Measurements from ENCODE around the gene MMP15. TPM values are rescaled to one million over a fixed set of nuclear protein-coding genes. Genes with fewer than 3 reads are reported as not detected.
"Not testable (repeated sequence)": the region's sequence is repeated elsewhere in the genome, so short reads cannot be mapped to it uniquely, and the experiment has no call there.

MMP15 gene
- total RNA-seq, 1 donor from 2014 or later = 4.6 TPM

DNA sequence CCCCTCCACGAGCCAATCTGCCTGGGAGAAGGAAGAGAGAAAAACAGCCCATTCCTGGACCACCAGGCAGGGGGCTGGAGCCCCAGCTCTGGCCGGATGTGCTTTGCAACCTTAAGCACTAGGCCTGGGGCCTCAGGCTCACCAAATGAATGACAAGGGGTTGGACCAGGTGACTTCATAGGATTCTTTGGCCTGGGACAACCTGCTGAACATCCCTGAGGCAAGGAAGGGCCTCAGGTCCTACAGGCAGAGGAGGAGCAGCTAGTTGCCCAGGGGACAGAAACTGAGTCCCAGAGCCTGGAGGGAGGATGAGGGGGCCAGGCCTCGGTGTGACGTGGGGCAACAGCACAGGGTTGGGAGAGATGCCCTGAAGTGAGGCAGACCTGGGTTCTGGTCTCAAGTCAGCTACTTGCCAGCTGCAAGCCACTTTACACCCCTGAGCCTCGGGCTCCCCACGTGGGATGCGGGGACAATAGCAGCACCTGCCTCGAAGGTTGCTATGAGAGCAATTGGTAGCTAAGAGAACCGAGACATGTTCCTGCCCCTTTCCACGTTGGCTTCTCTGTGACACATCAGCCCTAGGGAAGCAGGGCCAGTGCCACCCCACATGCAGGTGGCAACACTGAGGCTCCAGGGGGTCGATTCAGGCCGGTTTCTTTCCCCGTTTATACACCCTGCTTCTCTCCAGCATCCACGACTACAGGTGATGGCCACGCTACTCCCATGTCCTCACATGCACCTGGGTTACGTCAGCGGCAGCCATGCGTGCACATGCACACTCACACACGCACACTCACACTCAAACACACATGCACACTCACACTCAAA lies 61.0 kb downstream of the MMP15 start:
- no peak for ATAC-seq

DNA sequence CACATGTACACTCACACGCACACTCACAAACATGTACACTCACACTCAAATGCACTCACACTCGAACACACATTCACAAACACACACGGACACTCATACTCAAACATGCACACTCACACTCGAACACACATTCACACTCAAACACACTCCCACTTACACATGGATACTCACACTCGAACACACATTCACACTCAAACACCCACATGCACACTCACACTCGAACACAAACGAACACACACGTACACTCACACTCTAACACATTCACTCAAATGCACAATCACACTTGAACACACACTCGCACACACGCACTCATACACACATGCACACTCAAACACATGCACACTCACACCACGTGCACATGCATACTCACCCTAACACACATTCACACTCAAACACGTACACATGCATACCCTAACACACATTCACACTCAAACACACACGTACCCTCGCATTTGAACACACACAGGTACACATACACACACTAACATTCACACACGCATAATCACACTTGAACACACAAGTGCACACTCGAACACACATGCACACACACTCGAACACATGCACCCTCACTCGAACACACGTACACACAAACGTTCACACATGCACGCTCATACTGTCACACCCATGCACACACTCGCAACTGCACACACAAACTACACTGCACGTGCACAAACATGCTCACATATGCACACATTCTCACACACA lies 61.8 kb downstream of the MMP15 start:
- no peak for ATAC-seq

DNA sequence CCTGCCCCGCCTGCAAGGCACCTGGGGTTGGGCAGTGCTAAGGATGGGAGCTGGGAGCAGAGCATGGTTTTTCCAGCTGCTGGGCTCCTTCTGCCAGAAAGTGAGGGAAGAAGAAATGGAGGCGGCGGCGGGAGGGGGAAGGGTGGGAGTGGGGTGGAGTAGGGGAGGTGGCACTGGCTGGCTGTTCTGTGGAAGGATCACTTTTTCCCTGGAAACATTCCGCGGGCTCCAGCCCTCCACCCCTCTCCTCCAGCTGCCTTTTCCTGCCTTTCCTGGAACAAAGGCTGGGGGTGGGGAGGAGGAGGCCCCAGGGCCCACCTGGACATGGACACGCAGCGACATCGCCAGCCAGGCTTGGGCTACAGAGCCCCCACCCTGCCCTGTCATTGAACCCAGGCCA lies 62.5 kb downstream of the MMP15 start:
- ATAC-seq = no peak

DNA sequence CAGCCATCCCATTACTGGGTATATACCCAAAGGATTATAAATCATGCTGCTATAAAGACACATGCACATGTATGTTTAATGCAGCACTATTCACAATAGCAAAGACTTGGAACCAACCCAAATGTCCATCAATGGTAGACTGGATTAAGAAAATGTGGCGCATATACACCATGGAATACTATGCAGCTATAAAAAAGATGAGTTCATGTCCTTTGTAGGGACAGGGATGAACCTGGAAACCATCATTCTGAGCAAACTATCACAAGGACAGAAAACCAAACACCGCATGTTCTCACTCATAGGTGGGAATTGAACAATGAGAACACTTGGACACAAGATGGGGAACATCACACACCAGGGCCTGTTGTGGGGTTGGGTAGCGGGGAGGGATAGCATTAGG lies 64.8 kb downstream of the MMP15 start:
- ATAC-seq = not testable (repeated sequence)

DNA sequence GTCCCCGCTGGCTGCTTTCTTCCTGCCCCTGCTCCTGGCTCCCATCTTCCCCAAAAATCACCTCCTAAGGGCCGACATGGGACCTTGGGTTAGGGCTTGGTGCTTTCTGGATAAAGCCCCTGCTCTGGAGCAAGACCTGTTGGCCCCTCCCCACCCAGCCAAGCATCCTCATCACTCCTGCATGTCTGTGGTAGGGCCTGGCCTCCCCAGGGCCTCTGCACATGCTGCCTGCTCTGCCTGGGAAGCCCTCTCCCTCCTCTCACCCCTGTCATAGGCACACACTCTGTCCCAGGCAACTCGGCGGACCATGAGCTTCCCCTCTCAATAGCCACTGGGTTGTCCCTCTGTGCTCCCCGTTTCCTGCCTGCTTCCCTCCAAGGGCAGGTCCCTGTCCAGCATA lies 68.5 kb downstream of the MMP15 start:
- ATAC-seq = no peak

DNA sequence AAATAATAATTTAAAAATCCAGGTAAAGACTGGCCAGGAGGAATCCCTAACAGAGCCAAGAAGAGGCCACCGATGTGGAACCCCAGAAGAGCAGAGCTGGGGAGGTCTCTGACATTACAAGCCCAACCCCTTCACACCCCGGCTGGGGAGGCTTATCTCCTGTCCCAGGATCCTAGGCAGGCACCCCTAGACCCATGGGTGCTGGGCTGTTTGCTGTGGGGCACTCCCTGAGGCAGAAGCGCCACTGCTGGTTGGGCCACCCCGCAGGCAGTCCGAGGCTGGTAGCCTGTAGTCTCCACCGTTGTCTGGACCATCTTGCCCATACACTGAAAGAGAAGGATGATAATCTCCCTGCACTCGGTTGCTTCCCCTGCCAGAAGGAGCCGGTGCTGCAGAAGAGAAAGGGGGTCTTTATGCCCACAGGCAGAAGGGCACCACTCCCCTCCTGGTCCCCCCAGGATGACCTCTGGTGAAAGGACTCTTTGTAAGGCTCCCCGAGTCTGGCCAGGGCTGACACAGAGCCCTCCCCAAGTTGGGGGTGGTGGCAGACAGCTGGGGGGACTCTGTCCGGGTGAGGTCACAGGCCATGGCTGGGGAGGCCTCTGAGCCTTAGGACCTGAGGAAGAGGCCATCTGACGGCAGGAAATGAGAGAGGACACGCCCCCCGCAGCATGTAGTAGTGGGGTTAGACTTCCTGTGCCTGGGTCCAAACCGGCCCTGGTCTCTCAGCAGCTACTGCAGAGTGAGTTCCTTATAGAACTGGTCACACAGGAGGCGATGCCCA lies 69.4 kb downstream of the MMP15 start:
- no peak for ATAC-seq

DNA sequence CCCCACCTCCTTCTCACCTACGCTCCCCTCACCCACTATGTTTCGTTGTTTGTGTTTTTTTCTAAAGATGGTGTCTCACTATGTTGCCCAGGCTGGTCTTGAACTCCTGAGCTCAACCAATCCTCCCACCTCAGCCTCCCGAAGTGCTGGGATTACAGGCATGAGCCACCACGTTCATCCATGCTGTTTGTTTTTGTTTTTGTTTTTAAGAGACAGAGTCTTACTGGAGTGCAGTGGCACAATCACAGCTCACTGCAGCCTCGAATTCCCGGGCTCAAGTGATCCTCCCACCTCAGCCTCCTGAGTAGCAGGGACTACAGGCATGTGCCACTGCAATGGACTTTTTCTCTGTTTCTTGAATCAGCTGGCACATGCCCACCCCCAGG lies 70.0 kb downstream of the MMP15 start:
- not testable (repeated sequence) for ATAC-seq

DNA sequence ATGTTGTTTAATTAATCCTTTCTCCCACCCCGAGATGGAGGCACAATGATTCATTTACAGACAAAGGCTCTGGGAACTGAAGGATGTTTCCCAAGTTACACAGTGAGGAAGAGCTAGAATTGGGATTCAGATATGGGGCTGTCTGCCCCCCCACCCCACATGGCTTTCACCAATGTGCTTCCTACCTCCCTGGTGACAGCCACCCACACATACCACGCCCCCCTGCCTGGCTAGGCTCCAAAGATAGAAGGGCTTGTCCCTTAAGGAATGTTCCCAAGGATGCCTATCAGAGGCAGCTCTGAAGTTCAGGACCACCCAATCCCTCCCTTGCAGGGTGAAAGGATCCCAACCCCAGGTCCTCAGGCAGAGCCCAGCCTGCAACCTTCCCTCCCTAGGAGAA lies 70.7 kb downstream of the MMP15 start:
- no peak for ATAC-seq

Other genes starting within 250 kb of the MMP15 start
- 20.6 TPM for gene KIFC3, start 223.3 kb upstream of the MMP15 start, total RNA-seq
- 0.32 TPM for gene CNGB1, start 54.6 kb upstream of the MMP15 start, total RNA-seq
- gene ZNF319, start 25.1 kb upstream of the MMP15 start, total RNA-seq = 5.1 TPM
- 26.3 TPM for gene USB1, start 24.3 kb upstream of the MMP15 start, total RNA-seq
- 15.8 TPM for gene CFAP20, start 103.6 kb downstream of the MMP15 start, total RNA-seq
- 45.8 TPM for gene CSNK2A2, start 172.4 kb downstream of the MMP15 start, total RNA-seq